ENCODE measurements around the gene VPREB3. TPM values are rescaled to one million over a fixed set of nuclear protein-coding genes. Genes with fewer than 3 reads are reported as not detected.

VPREB3 gene
- total and polyA plus RNA-seq, 2 of the 8 experiments (the other 6 are each of a cell fraction or from before 2014, with no cell fraction given), result 0.52 to 4.6 TPM

GRCh38 chr22:23775779-23776375 lies 21.7 kb upstream of the VPREB3 start:
- Histone ChIP-seq H2BK12ac (ENCODE audit: low read depth, low read length) (no peak overlapping the region), H3K9ac (replicated peaks in 1 of 4; ENCODE audit: extremely low read depth in 1 of 4, low read depth in 3 of 4, low read length in 3 of 4) (no peak overlapping the region), H3K18ac (ENCODE audit: extremely low read depth, low read length) (no peak overlapping the region), H3K27me3 (replicated peaks in 1 of 4; ENCODE audit: control insufficient read depth in 3 of 4, extremely low read depth in 1 of 4, insufficient read depth in 3 of 4, low read length in 3 of 4) (peaks cover 0 to 20% (median 14%) of the 10 kb centered on the region in 4 experiments; a peak in 5 of 7 replicates), H3K14ac (ENCODE audit: insufficient read length) (no peak overlapping the region), H4K91ac (replicated peaks; ENCODE audit: insufficient read length, low read length) (no peak overlapping the region), H3K4me3 (ENCODE audit: extremely low read depth in 1 of 4, insufficient read depth in 2 of 4, low read depth in 3 of 4, low read length in 4 of 4) (no peak overlapping the region), H3K79me1 (ENCODE audit: low read depth, low read length) (no peaks in the 10 kb centered on the region), H3K4me1 (replicated peaks in 1 of 4; ENCODE audit: control insufficient read depth in 3 of 4, insufficient read depth in 4 of 4, low read length in 3 of 4) (peaks cover 0 to 14% (median 5%) of the 10 kb centered on the region in 4 experiments; a peak in 3 of 7 replicates), H4K5ac (ENCODE audit: insufficient read length, low read depth, low read length) (no peak overlapping the region), H3K79me2 (ENCODE audit: control insufficient read depth in 1 of 2, insufficient read depth in 2 of 2, low read length in 2 of 2) (no peaks in the 10 kb centered on the region), H3K27ac (ENCODE audit: low read depth, low read length) (no peak overlapping the region), H3K4ac (replicated peaks; ENCODE audit: insufficient read length, low read depth, low read length) (no peak overlapping the region), H2BK15ac (ENCODE audit: low read length) (no peak overlapping the region), H2BK120ac (replicated peaks; ENCODE audit: low read depth, low read length) (no peak overlapping the region), H2BK20ac (ENCODE audit: low read length) (no peak overlapping the region), H3K56ac (replicated peaks; ENCODE audit: insufficient read length, low read depth, low read length) (no peak overlapping the region), H3K23ac (ENCODE audit: insufficient read length) (no peak overlapping the region), H3K36me3 (ENCODE audit: control insufficient read depth in 2 of 4, insufficient read depth in 4 of 4, low read length in 3 of 4) (no peaks in the 10 kb centered on the region), H3K9me3 (ENCODE audit: insufficient read depth in 2 of 2, low read depth in 1 of 2, low read length in 1 of 2) (no peaks in the 10 kb centered on the region), H2AFZ (ENCODE audit: low read length) (no peak overlapping the region), H2BK5ac (ENCODE audit: low read depth, low read length) (no peak overlapping the region), H4K20me1 (replicated peaks in 1 of 2; ENCODE audit: control insufficient read depth in 1 of 2, insufficient read depth in 2 of 2, low read length in 2 of 2) (peaks cover 2 to 4% of the 10 kb centered on the region in 2 experiments), H4K8ac (ENCODE audit: extremely low read depth, insufficient read depth, low read length) (no peak overlapping the region), H3K4me2 (ENCODE audit: insufficient read depth in 1 of 2, low read depth in 2 of 2, low read length in 2 of 2) (no peak overlapping the region), H3K23me2 (ENCODE audit: low read depth, low read length) (peaks cover 11% of the 10 kb centered on the region; the same call in 1 of the 2 replicates), H2AK5ac (ENCODE audit: low read depth, low read length) (0 out of 2 replicates have a peak overlapping the region, but pooled peaks have one; percentile 24)
- DNase-seq (ENCODE audit: low read depth in 1 of 2, low spot score in 2 of 2), result no peak
- WGBS, 2 experiments (ENCODE audit: extremely low coverage in 1 of 2, insufficient coverage in 1 of 2, insufficient read length in 1 of 2, insufficient replicate concordance in 2 of 2, low coverage in 1 of 2, low lambda C conversion rate in 2 of 2, missing lambda C conversion rate in 1 of 2), result 80% methylated on average over 3 of the region's 3 CpGs; no CpG with 5 or more reads in 1 of the 2 experiments
- no peak for FAIRE-seq
- TF ChIP-seq KDM1A (IDR thresholded peaks at IDR 0.05; ENCODE audit: borderline replicate concordance, low read length) (peak; percentile 64; the same call in 1 of the 2 replicates), CBX5 (IDR thresholded peaks at IDR 0.05; ENCODE audit: low read depth, low read length) (no peak), RAD21 (IDR thresholded peaks at IDR 0.05 in 1 of 2, conservative IDR thresholded peaks at IDR 0.05 in 1 of 2; ENCODE audit: low read depth in 2 of 2, low read length in 2 of 2) (0 out of 4 replicates have a peak, but pooled peaks of 1 of the 2 experiments have one; percentile 5)
- TF ChIP-seq, protein P1, sequence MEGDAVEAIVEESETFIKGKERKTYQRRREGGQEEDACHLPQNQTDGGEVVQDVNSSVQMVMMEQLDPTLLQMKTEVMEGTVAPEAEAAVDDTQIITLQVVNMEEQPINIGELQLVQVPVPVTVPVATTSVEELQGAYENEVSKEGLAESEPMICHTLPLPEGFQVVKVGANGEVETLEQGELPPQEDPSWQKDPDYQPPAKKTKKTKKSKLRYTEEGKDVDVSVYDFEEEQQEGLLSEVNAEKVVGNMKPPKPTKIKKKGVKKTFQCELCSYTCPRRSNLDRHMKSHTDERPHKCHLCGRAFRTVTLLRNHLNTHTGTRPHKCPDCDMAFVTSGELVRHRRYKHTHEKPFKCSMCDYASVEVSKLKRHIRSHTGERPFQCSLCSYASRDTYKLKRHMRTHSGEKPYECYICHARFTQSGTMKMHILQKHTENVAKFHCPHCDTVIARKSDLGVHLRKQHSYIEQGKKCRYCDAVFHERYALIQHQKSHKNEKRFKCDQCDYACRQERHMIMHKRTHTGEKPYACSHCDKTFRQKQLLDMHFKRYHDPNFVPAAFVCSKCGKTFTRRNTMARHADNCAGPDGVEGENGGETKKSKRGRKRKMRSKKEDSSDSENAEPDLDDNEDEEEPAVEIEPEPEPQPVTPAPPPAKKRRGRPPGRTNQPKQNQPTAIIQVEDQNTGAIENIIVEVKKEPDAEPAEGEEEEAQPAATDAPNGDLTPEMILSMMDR (IDR thresholded peaks at IDR 0.05; ENCODE audit: control extremely low read depth in 1 of 3, insufficient read depth in 1 of 3, low read depth in 1 of 3, low read length in 3 of 3), result peak in 1 of 3 experiments; percentile 8; a peak in 1 of 4 replicates
- ChIA-PET CTCF (ENCODE audit: partially characterized antibody) (interaction anchor here (0.6 to 5.8 kb wide), 5 partner anchors 12 to 117 kb away, joined by 3 to 42 read pairs (median 8); partner anchors contain the start of gene SMARCB1), POLR2A (ENCODE audit: partially characterized antibody) (interaction anchor here (1.3 to 5.7 kb wide), 5 partner anchors 10 to 73 kb away, joined by 3 to 45 read pairs (median 4); partner anchors contain the start of gene SMARCB1)
